HG03103 (cell line): ENCODE results near the gene MSANTD1.

ENCODE experiments used
- ATAC-seq: cut with Tn5 transposase; IDR thresholded peaks from one replicate; pipeline ENCODE4 v1.9.1; 2021; ENCODE audit warnings: low read depth; ENCODE audit not compliant: unreplicated experiment

MSANTD1 gene

DNA sequence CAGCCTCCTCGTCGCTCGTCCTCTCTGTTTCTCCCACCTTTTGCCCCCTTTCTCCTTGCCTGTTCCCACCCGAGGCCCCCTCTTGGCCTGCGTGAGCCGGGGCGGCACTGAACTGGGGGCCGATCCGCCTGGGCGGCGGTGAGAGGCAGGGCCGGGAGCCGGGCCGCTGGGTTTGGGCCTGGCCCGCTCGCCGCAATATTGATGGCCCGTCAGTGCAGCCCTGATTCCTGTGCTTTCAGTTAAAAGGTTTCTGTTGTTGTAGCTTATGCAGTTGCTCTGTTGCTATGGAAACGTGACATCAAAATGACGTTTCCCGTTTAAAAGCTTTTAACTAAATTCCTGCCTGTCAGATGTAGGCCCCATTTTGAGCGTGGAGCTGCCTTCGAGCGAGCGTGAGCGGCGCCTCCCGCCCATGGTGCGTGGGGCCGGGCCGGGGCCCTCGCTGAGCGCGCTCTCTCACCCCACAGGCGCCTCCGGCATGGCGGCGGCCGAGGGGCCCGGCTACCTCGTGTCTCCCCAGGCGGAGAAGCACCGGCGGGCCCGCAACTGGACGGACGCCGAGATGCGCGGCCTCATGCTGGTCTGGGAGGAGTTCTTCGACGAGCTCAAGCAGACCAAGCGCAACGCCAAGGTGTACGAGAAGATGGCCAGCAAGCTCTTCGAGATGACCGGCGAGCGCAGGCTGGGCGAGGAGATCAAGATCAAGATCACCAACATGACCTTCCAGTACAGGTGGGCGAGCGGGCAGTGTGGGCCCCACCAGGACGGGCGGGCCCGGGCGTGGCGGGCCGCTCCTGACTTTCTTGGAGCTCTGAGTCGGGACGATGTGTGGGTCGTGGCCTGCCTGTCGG, at the start of gene MSANTD1:
Gene MSANTD1 (plus strand): TSS at position 349 of the 851 bp plus-strand sequence. CDS start 64 bp downstream, at position 413.
- no peak for ATAC-seq

DNA sequence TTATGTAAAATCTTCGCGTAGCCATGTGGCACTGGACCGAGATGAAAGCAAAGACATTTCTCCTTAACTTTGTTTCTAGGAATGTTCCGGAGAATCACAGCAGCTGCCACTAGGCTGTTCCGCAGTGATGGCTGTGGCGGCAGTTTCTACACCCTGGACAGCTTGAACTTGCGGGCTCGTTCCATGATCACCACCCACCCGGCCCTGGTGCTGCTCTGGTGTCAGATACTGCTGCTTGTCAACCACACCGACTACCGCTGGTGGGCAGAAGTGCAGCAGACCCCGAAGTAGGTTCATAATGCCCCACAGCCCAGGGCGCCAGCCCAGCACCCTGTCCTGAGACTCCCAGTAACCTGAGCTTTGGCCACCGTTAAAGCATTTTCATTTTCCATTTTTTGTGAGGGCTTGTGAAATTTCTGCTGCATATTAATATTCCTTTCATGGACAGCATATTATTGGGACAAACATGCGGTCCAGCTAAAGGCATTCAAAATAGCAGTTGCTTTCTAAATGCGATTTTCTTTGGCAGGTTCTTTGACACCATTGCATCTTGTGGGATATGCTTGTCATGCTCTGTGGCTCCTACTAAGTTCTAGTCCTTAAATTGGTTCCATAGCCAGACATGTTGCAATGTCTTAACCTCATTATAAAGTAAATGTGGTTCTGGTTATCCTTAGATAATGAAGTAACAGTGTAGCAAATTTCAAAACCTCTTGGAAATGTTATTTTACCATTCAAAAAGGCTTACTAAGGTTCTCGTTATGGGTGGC, 49.1 kb upstream of the MSANTD1 start:
- no peak for ATAC-seq

DNA sequence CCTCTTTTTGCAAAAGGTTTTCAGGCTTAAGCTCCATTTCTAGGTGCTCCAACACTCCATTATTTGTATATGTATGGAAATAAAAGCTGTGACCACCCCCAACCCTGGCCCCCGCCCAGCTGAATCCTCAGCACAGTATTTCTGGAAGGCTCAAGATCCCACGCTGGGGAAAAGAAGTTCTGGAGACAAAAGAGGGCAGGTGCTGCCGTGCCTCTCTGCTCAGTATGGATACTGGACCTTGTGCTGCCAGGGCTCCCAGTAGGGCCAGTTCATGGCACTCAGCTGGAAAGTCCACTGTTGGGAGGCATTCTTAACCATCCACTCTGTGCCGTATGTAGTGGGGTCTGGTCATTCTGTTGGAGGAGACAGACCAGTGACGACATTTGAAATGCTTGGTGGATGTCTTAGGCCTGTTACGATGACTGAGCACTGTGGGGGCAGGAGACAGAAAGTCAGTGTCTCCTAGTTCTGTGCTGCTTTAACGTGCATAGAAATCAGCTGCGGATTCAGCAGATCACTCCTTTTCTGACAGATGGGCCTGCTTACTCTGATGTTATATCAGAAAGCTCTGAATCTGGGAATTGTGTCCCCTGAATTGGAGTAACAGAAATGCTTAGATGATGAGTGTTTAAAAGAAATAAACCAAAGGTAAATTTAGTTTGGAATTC, 48.4 kb upstream of the MSANTD1 start:
- ATAC-seq = no peak

DNA sequence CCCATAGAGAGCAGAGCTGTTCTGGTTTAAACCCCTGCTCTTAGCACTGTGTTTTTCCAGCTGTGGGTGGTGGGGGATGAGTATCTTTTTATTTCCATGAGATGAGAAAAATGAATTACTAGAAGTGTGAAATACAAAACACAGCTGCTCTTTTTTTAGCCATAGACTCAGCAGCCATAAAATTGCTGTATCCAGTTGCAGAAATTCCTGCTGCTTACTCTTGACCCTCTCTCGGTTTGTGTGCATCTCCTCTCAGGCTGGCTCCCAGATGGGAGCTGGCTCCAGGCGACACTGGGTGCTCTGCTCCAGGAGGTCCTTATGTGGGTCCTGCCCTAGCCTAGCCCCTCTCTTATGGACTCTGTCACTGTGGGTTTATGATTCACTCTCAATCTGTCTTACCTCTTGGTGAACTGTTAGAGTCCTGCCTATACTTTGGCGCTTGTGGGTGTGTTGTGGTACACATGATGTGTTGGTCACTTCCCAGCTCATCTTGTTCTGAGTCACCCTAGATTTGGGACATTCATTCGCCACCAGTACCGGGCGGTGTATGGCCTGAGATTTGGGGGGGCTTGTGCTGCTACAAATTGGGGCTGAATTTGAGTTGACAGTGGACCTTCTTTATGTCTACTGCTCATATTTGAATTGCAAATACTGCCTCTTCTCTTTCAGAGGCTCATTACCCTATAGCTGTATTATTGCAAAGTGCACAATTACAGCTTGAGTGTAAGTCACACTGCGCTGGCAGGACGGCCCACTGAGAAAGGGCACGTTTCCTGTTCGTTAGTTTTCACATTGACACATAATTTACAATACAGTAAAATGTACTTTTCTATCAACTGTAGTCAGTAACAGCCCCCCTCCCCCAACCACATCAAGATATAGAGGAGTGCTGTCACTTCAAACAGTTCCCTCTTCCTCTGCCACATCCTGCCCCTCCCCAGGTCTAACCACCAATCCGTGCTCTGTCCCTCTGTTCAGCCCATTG, 46.9 kb upstream of the MSANTD1 start:
- no peak for ATAC-seq

DNA sequence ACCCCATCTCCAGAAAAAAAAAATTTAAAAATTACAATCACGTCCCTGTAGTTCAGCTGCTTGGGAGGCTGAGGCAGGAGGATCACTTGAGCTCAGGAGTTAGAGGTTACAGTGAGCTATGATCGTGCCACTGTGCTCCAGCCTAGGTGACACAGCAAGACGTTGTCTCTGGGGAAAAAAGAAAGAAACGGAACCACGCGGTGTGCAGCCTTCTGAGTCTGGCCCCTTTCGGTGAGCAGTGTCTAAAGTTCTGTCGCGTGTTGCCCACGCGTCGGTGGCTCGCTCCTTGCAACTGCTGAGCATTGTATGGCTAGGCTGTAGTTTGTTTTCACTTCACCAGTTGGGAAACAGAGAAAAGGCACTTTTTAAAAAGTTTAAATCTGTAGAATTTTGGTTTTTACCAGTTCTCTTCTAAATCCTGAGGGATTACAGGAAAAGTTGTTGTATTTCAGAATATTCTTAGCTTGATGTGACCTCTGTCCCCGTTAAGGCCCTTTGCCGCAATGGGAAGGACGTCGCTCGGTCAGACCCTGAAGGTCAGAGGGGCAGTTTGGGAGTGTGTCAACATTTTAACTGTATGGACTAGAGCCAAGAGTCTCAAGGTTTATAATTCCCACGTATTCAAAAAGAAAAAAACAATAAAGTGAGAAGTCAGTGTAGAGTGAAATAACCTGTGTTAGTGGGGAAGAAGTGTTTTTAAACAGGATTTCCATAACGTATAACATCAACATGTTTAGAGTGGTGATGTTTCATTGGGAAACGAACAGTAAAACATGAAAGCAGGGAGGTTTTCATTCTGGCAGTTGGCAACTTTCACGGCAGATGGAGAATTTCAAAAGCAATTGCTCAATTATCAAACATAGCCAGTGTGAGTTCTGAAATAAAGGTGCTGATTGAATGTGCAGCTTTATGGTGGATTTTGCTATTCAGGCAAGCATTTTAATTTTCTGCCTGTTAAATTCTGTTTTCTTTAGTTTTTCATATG, 45.8 kb upstream of the MSANTD1 start:
- ATAC-seq = no peak

DNA sequence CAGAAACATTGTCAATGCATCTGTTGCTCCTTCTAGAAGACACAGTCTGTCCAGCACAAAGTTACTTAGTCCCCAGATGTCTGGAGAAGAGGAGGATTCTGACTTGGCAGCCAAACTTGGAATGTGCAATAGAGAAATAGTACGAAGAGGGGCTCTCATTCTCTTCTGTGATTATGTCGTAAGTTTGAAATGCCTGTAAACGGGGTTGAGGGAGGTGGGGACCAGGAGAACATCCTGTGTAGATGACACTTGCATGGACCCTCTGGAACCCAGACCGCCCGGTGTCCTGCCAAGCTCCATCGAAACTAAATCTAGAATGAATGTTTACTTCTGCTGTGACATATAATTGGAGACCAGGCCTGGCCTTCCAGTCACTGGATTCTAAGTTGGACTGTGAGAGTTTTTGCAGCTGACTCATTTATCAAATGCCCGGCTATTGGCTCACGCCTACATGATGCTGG, 45.0 kb upstream of the MSANTD1 start:
- no peak for ATAC-seq

DNA sequence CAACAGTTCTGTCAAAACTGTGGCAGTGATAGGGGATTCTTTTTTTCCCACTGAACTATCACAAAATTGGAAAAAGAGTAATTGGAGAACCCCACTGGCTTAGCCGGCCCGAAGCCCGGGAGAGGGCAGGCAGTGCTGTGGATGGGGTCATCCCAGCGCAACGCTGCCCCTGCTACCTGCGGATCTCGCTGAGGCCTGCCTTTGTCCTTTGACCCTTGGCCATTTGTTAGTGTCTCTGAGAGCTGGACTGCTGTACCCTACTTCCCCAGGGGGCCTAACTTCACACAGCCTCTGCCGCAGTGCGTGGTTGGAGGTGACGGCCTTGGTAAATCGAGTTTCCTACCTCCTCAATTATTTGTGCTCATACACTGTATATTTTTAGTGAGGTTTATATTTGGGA, 43.0 kb upstream of the MSANTD1 start:
- ATAC-seq = no peak

DNA sequence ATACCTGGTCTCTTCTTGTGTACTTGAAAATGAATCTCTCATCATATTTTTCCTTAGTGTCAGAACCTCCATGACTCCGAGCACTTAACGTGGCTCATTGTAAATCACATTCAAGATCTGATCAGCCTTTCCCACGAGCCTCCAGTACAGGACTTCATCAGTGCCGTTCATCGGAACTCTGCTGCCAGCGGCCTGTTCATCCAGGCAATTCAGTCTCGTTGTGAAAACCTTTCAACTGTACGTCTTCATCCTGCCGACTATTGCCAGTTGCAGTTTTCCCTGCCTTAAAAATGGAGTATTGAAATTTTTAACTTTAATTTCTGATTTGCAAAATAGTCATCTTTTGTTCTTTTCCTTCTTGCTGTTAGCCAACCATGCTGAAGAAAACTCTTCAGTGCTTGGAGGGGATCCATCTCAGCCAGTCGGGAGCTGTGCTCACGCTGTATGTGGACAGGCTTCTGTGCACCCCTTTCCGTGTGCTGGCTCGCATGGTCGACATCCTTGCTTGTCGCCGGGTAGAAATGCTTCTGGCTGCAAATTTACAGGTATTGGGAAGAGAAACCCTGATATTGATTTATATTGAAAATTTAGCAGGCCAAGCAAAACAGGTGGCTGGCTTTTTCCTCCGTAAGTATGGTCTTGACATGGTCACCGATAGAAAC, 42.4 kb upstream of the MSANTD1 start:
- no peak for ATAC-seq

DNA sequence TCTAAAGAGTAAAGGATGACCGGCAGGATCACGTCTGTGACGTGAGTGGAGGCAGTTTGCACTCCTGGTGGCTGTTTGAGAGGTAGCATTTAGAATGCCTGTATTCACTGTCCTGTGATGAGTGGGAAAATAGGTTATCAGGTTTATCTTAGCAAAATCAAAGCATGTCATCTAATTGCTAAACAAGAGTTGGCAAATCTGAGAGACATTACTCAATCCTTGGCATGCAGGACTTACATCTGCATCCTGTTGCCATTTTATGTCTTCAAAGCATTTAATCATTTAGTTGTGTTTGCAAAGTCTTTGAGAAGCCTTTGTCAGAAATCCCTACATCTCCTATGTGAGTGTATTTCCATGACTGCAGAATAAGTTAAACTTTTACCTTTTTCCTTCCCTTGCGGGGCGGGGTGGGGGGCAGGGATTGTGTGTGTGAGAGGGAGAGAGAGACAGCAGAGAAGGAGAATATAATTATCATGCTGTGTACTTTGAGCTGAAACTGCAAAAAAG, 41.4 kb upstream of the MSANTD1 start:
- ATAC-seq = no peak

DNA sequence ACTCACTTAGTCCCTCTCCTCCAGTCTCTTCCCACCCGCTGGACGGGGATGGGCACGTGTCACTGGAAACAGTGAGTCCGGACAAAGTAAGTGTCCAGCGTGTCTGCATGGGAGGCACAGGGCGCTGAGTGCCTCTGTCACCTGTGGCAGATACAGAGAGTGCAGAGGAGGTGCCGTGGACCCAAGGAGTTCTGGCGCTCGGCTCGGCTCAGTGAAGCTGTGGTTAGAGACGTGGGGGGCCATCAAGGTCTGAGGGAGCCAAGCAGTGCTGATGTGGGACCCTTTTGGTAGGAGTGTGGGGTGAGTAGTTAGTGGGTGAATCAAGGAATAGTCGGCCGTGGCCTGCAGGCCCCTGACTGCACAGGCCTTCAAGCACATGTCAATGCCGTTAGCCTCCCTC, 40.1 kb upstream of the MSANTD1 start:
- ATAC-seq = no peak

DNA sequence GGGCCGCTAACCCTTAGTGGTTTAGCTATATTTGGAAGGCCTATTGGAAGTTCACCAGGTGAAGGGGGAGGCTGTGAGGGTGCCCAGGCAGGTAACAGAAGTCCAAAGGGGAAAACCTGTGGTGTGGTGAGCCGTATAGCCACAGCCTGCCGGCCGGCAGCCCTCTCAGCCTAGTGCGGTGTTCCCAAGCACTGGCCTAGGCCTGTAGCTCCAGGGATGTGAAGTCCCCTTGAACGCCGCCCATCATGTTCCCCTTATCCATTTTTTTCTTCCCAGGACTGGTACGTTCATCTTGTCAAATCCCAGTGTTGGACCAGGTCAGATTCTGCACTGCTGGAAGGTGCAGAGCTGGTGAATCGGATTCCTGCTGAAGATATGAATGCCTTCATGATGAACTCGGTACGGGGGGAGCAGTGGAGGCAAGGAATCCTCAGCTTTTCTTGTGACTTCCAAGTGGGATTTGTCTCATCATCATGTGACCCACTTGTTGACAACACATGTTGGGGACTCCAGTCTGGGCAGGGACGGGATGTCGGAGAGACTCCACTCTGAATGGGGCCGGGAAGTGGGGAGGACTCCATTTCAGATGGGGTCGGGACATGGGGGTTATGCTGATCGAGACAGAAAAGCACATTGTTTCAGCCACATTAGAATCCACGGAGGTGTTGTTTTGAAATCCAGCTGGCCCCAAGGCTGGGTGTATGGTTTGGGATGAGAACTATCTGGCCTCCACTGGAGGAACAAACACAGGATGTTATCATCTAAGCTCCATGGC, 39.2 kb upstream of the MSANTD1 start:
- ATAC-seq = no peak

DNA sequence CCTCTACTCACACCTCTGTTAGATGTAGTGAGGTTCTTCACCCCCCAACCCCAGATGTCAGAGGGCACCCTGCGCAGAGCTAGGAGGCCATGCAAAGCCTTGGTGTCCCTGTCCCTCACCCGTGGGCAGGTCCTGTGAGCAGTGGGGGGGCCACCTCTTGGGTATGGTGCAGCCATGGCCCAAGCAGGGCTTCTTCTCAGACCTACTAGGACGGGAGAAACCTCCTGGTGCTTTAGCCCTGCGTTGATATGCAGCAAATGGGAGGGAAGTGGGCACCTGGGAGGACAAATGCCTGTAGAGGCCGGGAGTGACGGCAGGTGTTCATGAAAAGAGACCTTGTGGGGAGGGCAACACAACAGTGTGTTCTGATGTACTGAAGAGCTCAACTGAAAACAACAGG, 38.5 kb upstream of the MSANTD1 start:
- no peak for ATAC-seq

DNA sequence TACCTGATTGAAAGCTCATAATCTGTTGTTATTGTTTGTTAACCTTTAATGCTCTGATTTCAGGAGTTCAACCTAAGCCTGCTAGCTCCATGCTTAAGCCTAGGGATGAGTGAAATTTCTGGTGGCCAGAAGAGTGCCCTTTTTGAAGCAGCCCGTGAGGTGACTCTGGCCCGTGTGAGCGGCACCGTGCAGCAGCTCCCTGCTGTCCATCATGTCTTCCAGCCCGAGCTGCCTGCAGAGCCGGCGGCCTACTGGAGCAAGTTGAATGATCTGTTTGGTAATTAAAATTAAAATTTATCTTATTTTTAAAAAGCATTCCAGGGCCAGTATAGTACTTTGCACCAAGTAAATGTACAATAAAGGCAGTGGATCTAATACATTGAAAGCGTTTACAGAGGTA, 37.1 kb upstream of the MSANTD1 start:
- ATAC-seq = no peak

DNA sequence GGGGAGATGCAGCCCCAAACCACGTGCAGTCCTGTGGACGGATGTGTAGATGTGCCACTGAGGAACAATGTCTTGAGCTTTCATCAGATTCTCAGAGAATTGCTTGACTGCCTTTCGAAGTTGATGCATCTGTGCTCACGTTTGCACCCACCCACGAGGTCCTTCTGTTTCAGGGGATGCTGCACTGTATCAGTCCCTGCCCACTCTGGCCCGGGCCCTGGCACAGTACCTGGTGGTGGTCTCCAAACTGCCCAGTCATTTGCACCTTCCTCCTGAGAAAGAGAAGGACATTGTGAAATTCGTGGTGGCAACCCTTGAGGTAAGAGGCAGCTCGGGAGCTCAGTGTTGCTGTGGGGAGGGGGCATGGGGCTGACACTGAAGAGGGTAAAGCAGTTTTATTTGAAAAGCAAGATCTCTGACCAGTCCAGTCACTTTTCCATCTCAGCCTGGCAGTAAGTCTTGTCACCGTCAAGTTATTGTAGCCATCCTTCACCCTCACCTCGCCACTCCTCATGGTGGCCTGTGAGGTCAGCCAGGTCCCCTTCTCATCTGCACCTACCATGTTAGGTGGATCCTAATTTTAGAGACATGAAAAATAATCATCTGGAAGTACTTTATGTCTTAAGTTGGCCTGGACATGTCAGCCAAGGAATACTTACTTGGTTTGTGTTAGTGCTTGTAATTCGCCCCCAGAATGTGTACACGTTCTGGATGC, 36.4 kb upstream of the MSANTD1 start:
- ATAC-seq = no peak

DNA sequence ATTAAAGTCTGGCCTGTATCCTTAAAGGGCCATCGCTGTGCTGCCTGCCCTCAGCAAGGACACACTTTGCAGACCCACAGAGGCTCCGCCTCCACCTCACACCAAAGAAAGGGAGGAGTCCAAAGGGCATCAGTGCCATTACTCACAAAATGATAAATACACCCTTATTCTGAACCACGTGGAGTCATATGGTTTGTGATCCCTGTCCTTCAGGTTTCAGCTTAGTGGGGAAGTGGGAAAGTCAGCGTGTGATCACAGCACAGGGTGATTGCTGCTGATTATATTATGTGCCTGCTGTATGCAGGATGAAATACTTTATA, 35.9 kb upstream of the MSANTD1 start:
- ATAC-seq = no peak

DNA sequence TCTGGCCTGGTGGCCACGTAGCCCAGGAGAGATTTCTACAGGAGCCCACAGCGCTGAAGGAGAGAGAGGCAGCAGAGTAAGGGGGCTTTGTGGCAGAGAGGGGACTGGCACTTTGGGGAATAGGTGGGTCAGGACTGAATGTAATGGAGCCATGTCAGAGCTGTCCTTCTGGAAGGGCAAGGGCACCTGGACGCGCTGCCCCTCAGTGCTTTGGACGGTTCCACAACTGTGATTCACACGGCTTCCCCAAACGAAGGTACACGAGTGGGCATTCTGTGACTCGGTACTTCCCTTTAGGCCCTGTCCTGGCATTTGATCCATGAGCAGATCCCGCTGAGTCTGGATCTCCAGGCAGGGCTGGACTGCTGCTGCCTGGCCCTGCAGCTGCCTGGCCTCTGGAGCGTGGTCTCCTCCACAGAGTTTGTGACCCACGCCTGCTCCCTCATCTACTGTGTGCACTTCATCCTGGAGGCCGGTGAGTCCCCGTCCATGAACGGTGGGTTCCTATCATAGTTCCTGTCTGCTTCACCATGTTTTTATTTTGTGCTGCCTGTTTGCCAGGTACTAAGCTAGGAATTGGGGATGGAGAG, 35.2 kb upstream of the MSANTD1 start:
- ATAC-seq = no peak

DNA sequence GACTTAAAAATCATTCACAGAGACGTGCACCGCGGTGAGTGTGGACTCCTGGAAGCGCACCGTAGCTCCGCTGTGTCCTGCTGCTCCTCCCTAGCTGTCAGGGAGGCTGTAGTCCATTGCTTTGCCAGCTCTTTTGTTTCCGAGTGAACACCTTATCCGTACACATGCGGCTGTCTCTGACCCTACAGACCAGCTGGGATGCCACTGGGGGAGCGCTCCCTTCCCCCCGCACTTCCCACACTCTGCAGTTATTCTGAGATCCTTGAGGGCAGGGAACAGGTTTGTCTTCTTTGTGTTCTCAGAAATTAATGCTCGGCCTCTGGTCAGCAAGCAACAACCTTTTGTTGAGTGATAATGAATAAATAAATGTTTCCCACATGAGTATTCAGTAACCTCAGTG, 33.7 kb upstream of the MSANTD1 start:
- ATAC-seq = no peak
